ENCODE results near the gene MALSU1.

MALSU1 gene

DNA sequence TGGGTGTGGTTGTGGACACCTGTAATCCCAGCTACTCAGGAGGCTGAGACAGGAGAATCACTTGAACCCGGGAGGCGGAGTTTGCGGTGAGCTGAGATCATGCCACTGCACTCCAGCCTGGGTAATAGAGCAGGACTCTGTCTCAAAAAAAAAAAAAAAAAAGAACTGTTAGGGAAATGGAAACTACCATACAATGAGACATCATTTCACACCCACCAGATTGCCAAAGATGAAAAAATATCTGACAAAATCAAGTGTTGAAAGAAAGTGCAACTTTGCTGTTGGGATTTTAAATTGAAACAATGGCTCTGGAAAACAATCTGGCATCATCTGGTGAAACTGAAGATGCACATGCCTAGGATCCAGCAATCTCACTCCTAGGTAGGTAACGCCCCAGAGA is 16.1 kb upstream of the MALSU1 start:
- CTCF ChIA-PET, result no interaction called here
- no peak for DNase-seq (ENCODE audit: low spot score)
- TF ChIP-seq, protein P1, sequence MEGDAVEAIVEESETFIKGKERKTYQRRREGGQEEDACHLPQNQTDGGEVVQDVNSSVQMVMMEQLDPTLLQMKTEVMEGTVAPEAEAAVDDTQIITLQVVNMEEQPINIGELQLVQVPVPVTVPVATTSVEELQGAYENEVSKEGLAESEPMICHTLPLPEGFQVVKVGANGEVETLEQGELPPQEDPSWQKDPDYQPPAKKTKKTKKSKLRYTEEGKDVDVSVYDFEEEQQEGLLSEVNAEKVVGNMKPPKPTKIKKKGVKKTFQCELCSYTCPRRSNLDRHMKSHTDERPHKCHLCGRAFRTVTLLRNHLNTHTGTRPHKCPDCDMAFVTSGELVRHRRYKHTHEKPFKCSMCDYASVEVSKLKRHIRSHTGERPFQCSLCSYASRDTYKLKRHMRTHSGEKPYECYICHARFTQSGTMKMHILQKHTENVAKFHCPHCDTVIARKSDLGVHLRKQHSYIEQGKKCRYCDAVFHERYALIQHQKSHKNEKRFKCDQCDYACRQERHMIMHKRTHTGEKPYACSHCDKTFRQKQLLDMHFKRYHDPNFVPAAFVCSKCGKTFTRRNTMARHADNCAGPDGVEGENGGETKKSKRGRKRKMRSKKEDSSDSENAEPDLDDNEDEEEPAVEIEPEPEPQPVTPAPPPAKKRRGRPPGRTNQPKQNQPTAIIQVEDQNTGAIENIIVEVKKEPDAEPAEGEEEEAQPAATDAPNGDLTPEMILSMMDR (conservative IDR thresholded peaks at IDR 0.05; ENCODE audit: low read depth), result no peak
- POLR2A ChIA-PET (ENCODE audit: low non-redundant PET), result no interaction called here
- no peak overlapping the region for H3K27ac ChIP-seq

DNA sequence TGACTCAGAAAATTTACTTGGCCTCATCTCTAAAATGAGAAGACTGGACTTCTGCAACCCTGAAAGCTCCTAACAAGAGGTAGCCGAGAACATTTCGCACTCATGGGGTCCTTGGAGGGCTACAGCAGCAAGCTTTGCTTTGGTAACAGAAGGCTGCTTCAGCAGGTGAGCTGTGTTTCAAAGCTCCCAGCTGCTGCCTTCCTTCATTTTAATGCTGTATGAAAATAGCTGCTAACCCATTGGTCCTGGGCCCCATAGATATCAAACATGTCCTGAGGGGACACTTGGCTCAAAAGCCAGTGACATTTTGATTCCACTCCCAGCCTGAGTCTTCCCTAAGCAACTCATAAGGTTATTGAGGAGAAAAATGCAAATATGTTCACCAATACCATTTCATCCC is 14.3 kb upstream of the MALSU1 start:
- H3K27ac ChIP-seq, result no peak overlapping the region
- ChIA-PET CTCF (interaction anchor here (0.6 to 1.9 kb wide), 3 partner anchors 11 to 21 kb away, joined by 3 to 8 read pairs (median 6); no protein-coding TSS in a partner anchor), POLR2A (ENCODE audit: low non-redundant PET) (no interaction called here)
- no peak for DNase-seq (ENCODE audit: low spot score)
- TF ChIP-seq, protein P1 (conservative IDR thresholded peaks at IDR 0.05; ENCODE audit: low read depth), result no peak

- H3K27ac ChIP-seq, result no peak overlapping the region
- ChIA-PET POLR2A (ENCODE audit: low non-redundant PET) (no interaction called here), CTCF (interaction anchor here (1.3 to 1.9 kb wide), 2 partner anchors 13 kb away, joined by 4 to 8 read pairs; no protein-coding TSS in a partner anchor)
- TF ChIP-seq, protein P1 (conservative IDR thresholded peaks at IDR 0.05; ENCODE audit: low read depth), result no peak
- no peak for DNase-seq (ENCODE audit: low spot score)
Measured at GRCh38 chr7:23285657-23286646, 13.2 kb upstream of the MALSU1 start.

GRCh38 chr7:23287612-23288011 is 11.5 kb upstream of the MALSU1 start:
- no peak overlapping the region for H3K27ac ChIP-seq
- TF ChIP-seq, protein P1 (conservative IDR thresholded peaks at IDR 0.05; ENCODE audit: low read depth), result no peak
- ChIA-PET POLR2A (ENCODE audit: low non-redundant PET) (interaction anchor here (0.6 kb wide), 1 partner anchor 263 kb away, joined by 5 read pairs; no protein-coding TSS in a partner anchor), CTCF (interaction anchor here (1.3 kb wide), 1 partner anchor 15 kb away, joined by 4 read pairs; no protein-coding TSS in a partner anchor)
- DNase-seq (ENCODE audit: low spot score), result no peak

- ChIA-PET CTCF (no interaction called here), POLR2A (ENCODE audit: low non-redundant PET) (no interaction called here)
- DNase-seq (ENCODE audit: low spot score), result no peak
- TF ChIP-seq, protein P1 (conservative IDR thresholded peaks at IDR 0.05; ENCODE audit: low read depth), result no peak
- no peak overlapping the region for H3K27ac ChIP-seq
Measured at GRCh38 chr7:23290993-23291392, 8.1 kb upstream of the MALSU1 start.

- DNase-seq (ENCODE audit: low spot score), result no peak
- TF ChIP-seq, protein P1 (conservative IDR thresholded peaks at IDR 0.05; ENCODE audit: low read depth), result no peak
- ChIA-PET CTCF (interaction anchor here (0.6 to 1.8 kb wide), 2 partner anchors 19 to 1849 kb away, joined by 5 read pairs; no protein-coding TSS in a partner anchor), POLR2A (ENCODE audit: low non-redundant PET) (no interaction called here)
- no peak overlapping the region for H3K27ac ChIP-seq
Measured at GRCh38 chr7:23291957-23292560, 7.1 kb upstream of the MALSU1 start.
